ENCODE results near the gene GJB5.

GRCh38 chr1:34754964-34755637 lies at the start of gene GJB5:
- TF ChIP-seq CTCF (optimal IDR thresholded peaks at IDR 0.05 in 1 of 3, IDR thresholded peaks at IDR 0.05 in 1 of 3, conservative IDR thresholded peaks at IDR 0.05 in 1 of 3; ENCODE audit: extremely low read depth in 1 of 3, insufficient read depth in 2 of 3, low read length in 3 of 3): no peak
- TF ChIP-seq EZH2 (IDR thresholded peaks at IDR 0.05; ENCODE audit: low read length): no peak

Measured in keratinocyte (primary cell).